H1 (cell line): Measurements from ENCODE around the gene SH3BGRL3. TPM values are rescaled to one million over a fixed set of nuclear protein-coding genes. Genes with fewer than 3 reads are reported as not detected.
A peak's percentile ranks its signal among the peaks of the same experiment; 100 is the strongest.

Experiments used
- CTCF ChIA-PET: fragments of 300-600 bp; sonication (Branson Sonifier 250); formaldehyde crosslinking; loops from one replicate; lab custom pipeline; 2021; ENCODE audit not compliant: partially characterized antibody; lab: Charles Lee
- POLR2A ChIA-PET: fragments of 300-600 bp; sonication (Branson Sonifier 250); formaldehyde crosslinking; loops from one replicate; lab custom pipeline; 2021; ENCODE audit warnings: inconsistent platforms; ENCODE audit not compliant: partially characterized antibody; lab: Charles Lee
- DNase-seq, 2 experiments: peaks; one replicate each; pipeline versions ENCODE4 v3.0.0 to v3.0.0-alpha.2; 2010 to 2022; ENCODE audit warnings: low spot score in 2 of 2, low read depth in 1 of 2, mixed read lengths in 1 of 2
- FAIRE-seq: peaks from 2 replicates; lab custom pipeline; 2011; peaks lifted over from hg19 to GRCh38; lab: Jason Lieb, UNC
- H2AFZ ChIP-seq: 2 replicates; pipeline ENCODE4 v1.8.1; 2012; ENCODE audit warnings: low read length, inconsistent platforms
- H2AK5ac ChIP-seq: 2 replicates; pipeline ENCODE4 v1.6.1; 2013; ENCODE audit warnings: low read depth, low read length
- H2BK120ac ChIP-seq: replicated peaks from 2 replicates; pipeline ENCODE3; 2013; ENCODE audit warnings: low read depth, low read length, inconsistent platforms
- H2BK12ac ChIP-seq: 2 replicates; pipeline ENCODE4 v1.6.1; 2013; ENCODE audit warnings: low read depth, low read length
- H2BK15ac ChIP-seq: 2 replicates; pipeline ENCODE4 v1.6.1; 2013; ENCODE audit warnings: low read length
- H2BK20ac ChIP-seq: 2 replicates; pipeline ENCODE4 v1.6.1; 2013; ENCODE audit warnings: low read length
- H2BK5ac ChIP-seq: 2 replicates; pipeline ENCODE4 v1.6.1; 2013; ENCODE audit warnings: low read depth, low read length
- H3K14ac ChIP-seq: 2 replicates; pipeline ENCODE4 v1.6.1; 2013; ENCODE audit warnings: inconsistent platforms; ENCODE audit not compliant: insufficient read length
- H3K18ac ChIP-seq: 2 replicates; pipeline ENCODE4 v1.6.1; 2013; ENCODE audit warnings: low read length; ENCODE audit errors: extremely low read depth
- H3K23ac ChIP-seq: 2 replicates; pipeline ENCODE4 v1.6.1; 2013; ENCODE audit warnings: inconsistent platforms; ENCODE audit not compliant: insufficient read length
- H3K23me2 ChIP-seq: 2 replicates; pipeline ENCODE4 v1.6.1; 2013; ENCODE audit warnings: low read depth, low read length
- H3K27ac ChIP-seq: 2 replicates; pipeline ENCODE4 v1.6.1; 2011; ENCODE audit warnings: low read depth, low read length, inconsistent platforms
- H3K27me3 ChIP-seq, 4 experiments: replicated peaks in 1 of 4; 1 replicate in 1 of 4; 2 replicates in 3 of 4; pipeline versions ENCODE4 v1.6.1 to v1.8.1; 2011 to 2013; ENCODE audit warnings: low read length in 3 of 4, mild to moderate bottlenecking in 3 of 4, inconsistent platforms in 2 of 4, mixed read lengths in 2 of 4, moderate library complexity in 1 of 4; ENCODE audit not compliant: control insufficient read depth in 3 of 4, insufficient read depth in 3 of 4; ENCODE audit errors: extremely low read depth in 1 of 4
- H3K36me3 ChIP-seq, 4 experiments: 2 replicates each; pipeline versions ENCODE4 v1.6.1 to v1.8.1; 2011 to 2013; ENCODE audit warnings: mild to moderate bottlenecking in 4 of 4, low read length in 3 of 4, moderate library complexity in 2 of 4, control low read depth in 1 of 4, inconsistent platforms in 1 of 4; ENCODE audit not compliant: insufficient read depth in 4 of 4, control insufficient read depth in 2 of 4
- H3K4ac ChIP-seq: replicated peaks from 2 replicates; pipeline ENCODE3; 2013; ENCODE audit warnings: low read length, low read depth, mixed read lengths, inconsistent platforms; ENCODE audit not compliant: insufficient read length
- H3K4me1 ChIP-seq, 4 experiments: replicated peaks in 1 of 4; 1 replicate in 1 of 4; 2 replicates in 3 of 4; pipeline versions ENCODE4 v1.6.1 to v1.8.1; 2011 to 2013; ENCODE audit warnings: low read length in 3 of 4, inconsistent platforms in 2 of 4, mixed read lengths in 1 of 4; ENCODE audit not compliant: insufficient read depth in 4 of 4, control insufficient read depth in 3 of 4
- H3K4me2 ChIP-seq, 2 experiments: 2 replicates each; pipeline versions ENCODE4 v1.6.1 to v1.8.1; 2011 to 2013; ENCODE audit warnings: low read depth in 2 of 2, low read length in 2 of 2, control low read depth in 1 of 2, inconsistent platforms in 1 of 2, mild to moderate bottlenecking in 1 of 2; ENCODE audit not compliant: insufficient read depth in 1 of 2
- H3K4me3 ChIP-seq, 4 experiments: fragments of 200-600, 300-600 bp in 1 of 4; sonication (generic), shearing (Covaris generic), sonication (Bioruptor Twin) in 1 of 4; 2 replicates each; pipeline versions ENCODE4 v1.5.1 to v1.8.1; 2011 to 2016; ENCODE audit warnings: low read length in 4 of 4, low read depth in 3 of 4, control low read depth in 2 of 4, inconsistent platforms in 2 of 4, mild to moderate bottlenecking in 2 of 4, mixed read lengths in 1 of 4, moderate library complexity in 1 of 4; ENCODE audit not compliant: insufficient read depth in 2 of 4; ENCODE audit errors: extremely low read depth in 1 of 4
- H3K56ac ChIP-seq: replicated peaks from 2 replicates; pipeline ENCODE3; 2013; ENCODE audit warnings: low read depth, mild to moderate bottlenecking, mixed read lengths, low read length, inconsistent platforms; ENCODE audit not compliant: insufficient read length
- H3K79me1 ChIP-seq: 2 replicates; pipeline ENCODE4 v1.6.1; 2013; ENCODE audit warnings: low read depth, low read length, control low read depth
- H3K79me2 ChIP-seq, 2 experiments: 2 replicates each; pipeline versions ENCODE4 v1.6.1 to v1.8.1; 2012 to 2013; ENCODE audit warnings: low read length in 2 of 2, mild to moderate bottlenecking in 2 of 2, inconsistent platforms in 1 of 2; ENCODE audit not compliant: insufficient read depth in 2 of 2, control insufficient read depth in 1 of 2
- H3K9ac ChIP-seq, 4 experiments: replicated peaks in 1 of 4; 1 replicate in 1 of 4; 2 replicates in 3 of 4; pipeline versions ENCODE4 v1.6.1 to v1.8.1; 2011 to 2013; ENCODE audit warnings: low read depth in 3 of 4, low read length in 3 of 4, control low read depth in 2 of 4, mild to moderate bottlenecking in 2 of 4, moderate library complexity in 2 of 4, inconsistent platforms in 1 of 4; ENCODE audit errors: extremely low read depth in 1 of 4
- H3K9me3 ChIP-seq, 2 experiments: 2 replicates each; pipeline versions ENCODE4 v1.6.1 to v1.8.1; 2012 to 2013; ENCODE audit warnings: mild to moderate bottlenecking in 2 of 2, moderate library complexity in 2 of 2, control low read depth in 1 of 2, inconsistent platforms in 1 of 2, low read depth in 1 of 2, low read length in 1 of 2, mixed read lengths in 1 of 2; ENCODE audit not compliant: insufficient read depth in 2 of 2
- H4K20me1 ChIP-seq, 2 experiments: replicated peaks in 1 of 2; 2 replicates each; pipeline versions ENCODE3 to v1.8.1; 2011 to 2013; ENCODE audit warnings: inconsistent platforms in 2 of 2, low read length in 2 of 2, mild to moderate bottlenecking in 1 of 2; ENCODE audit not compliant: insufficient read depth in 2 of 2, control insufficient read depth in 1 of 2
- H4K5ac ChIP-seq: 2 replicates; pipeline ENCODE4 v1.6.1; 2013; ENCODE audit warnings: low read length, low read depth, mixed read lengths, inconsistent platforms; ENCODE audit not compliant: insufficient read length
- H4K8ac ChIP-seq: 2 replicates; pipeline ENCODE4 v1.8.0; 2013; ENCODE audit warnings: mild to moderate bottlenecking, moderate library complexity, low read length, inconsistent platforms; ENCODE audit not compliant: insufficient read depth; ENCODE audit errors: extremely low read depth
- H4K91ac ChIP-seq: replicated peaks from 2 replicates; pipeline ENCODE3; 2013; ENCODE audit warnings: low read length, mixed read lengths, inconsistent platforms; ENCODE audit not compliant: insufficient read length
- KDM4A ChIP-seq: IDR thresholded peaks from one replicate; pipeline ENCODE4 v1.7.1; 2012; ENCODE audit warnings: low read depth, mild to moderate bottlenecking, moderate library complexity, low read length, inconsistent platforms; ENCODE audit not compliant: severe bottlenecking
- RBBP5 ChIP-seq: IDR thresholded peaks from 2 replicates; pipeline ENCODE4 v1.7.1; 2012; ENCODE audit warnings: low read depth, mild to moderate bottlenecking, inconsistent platforms, low read length, moderate library complexity, borderline replicate concordance
- TBP ChIP-seq: IDR thresholded peaks from 2 replicates; pipeline ENCODE4 v1.6.1; 2011; ENCODE audit warnings: low read depth, low read length, improper control_type of control experiment
- TCF12 ChIP-seq: IDR thresholded peaks from 2 replicates; pipeline ENCODE4 v1.6.1; 2011; ENCODE audit warnings: low read depth, mild to moderate bottlenecking, low read length
- WGBS, 2 experiments: shearing (Covaris generic) in 1 of 2; methylation state at CpG; one replicate each; pipeline versions ENCODE4 v1.1.6 to v1.1.7; 2013 to 2015; ENCODE audit warnings: low lambda C conversion rate in 2 of 2, mixed read lengths in 2 of 2, inconsistent platforms in 1 of 2, low coverage in 1 of 2, missing lambda C conversion rate in 1 of 2; ENCODE audit not compliant: insufficient replicate concordance in 2 of 2, insufficient coverage in 1 of 2, insufficient read length in 1 of 2; ENCODE audit errors: extremely low coverage in 1 of 2, missing lambda C conversion rate in 1 of 2; 5-methylcytosine and 5-hydroxymethylcytosine counted together
- polyA plus RNA-seq, 7 experiments: library from polyadenylated mRNA; depleted of rRNA in 3 of 7; stranded (reverse) in 5 of 7; unstranded in 2 of 7; fragments of >200 nt in 5 of 7; fragments of 200-250 nt in 2 of 7; gene quantifications; 1 replicate in 5 of 7; 2 replicates in 1 of 7; 4 replicates in 1 of 7; pipeline versions ENCODE4 v1.2.1 to v1.2.3, GENCODE V29; 2011 to 2013; ENCODE audit warnings: missing spikeins in 2 of 7, mixed read lengths in 2 of 7
- total RNA-seq: library from RNA; stranded (reverse); fragmentation: NEBNext Ultra II Directional; extraction: Animal tissue kit (Norgen Biotek cat#: 25700); gene quantifications from 2 replicates; pipeline ENCODE4 v1.2.1, GENCODE V29; 2021

Gene SH3BGRL3
- total and polyA plus RNA-seq, 2 of the 8 experiments (the other 6 are each of a cell fraction or from before 2014, with no cell fraction given) = 77.8 to 107 TPM

DNA sequence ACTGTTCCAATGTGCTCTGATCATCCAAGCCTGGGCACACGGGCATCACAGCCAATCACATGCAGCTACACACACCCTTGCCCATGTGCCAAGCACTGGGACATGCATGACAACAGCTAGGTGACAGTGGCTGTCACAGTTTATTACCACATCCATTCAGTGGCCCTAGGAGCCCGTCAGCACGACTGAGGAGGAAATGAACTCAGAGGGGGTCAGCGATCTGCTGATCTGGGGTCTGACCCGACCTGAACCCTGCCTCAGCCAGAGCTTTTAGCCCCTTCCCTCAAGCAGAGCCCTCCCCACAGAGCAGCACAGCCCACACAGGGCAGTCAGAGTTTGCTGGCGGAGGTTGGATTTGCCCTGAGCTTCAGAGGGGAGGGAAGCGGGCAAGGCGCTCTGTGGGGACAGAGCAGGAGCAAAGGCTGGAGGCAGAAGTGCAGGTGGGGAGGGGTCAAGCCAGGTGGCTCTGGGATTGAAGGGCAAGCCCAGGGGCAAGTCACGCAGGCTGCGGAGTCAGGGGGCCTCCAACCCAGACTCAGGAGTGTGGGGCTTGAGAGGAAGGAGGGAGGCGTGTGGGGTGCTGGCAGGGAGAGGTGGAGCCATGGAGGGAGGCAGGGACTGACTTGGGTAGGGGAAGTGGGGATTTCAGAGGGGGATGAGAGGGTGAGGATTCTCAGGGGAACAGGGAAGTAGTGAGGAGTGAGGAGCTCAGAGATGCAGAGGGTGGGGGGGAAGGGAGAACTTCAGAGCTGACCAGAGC, 10.4 kb downstream of the SH3BGRL3 start:
- Histone ChIP-seq H3K27me3 (no peaks in the 10 kb centered on the region), H3K14ac (no peak overlapping the region), H3K79me1 (no peaks in the 10 kb centered on the region), H3K9ac (no peak overlapping the region), H2AK5ac (no peak overlapping the region), H4K5ac (no peak overlapping the region), H3K4me2 (peak overlapping the region; percentile 9 to 30; a peak in 2 of 4 replicates), H2BK120ac (no peak overlapping the region), H3K4me3 (no peak overlapping the region), H3K4me1 (peaks cover 0 to 27% (median 18%) of the 10 kb centered on the region in 4 experiments; a peak in 6 of 7 replicates), H3K23me2 (no peaks in the 10 kb centered on the region; the same call in 1 of the 2 replicates), H4K20me1 (peaks cover 0 to 2% of the 10 kb centered on the region in 2 experiments), H3K4ac (peak overlapping the region; percentile 4), H2AFZ (no peak overlapping the region), H3K18ac (peak overlapping the region; percentile 71), H2BK5ac (peak overlapping the region; percentile 81), H3K9me3 (no peaks in the 10 kb centered on the region), H4K91ac (peak overlapping the region; percentile 81), H2BK12ac (peak overlapping the region; percentile 96; the same call in 1 of the 2 replicates), H3K27ac (no peak overlapping the region), H2BK15ac (peak overlapping the region; percentile 92; the same call in 1 of the 2 replicates), H4K8ac (no peak overlapping the region), H3K79me2 (no peaks in the 10 kb centered on the region), H3K56ac (no peak overlapping the region), H3K36me3 (no peaks in the 10 kb centered on the region), H2BK20ac (peak overlapping the region; percentile 98), H3K23ac (no peak overlapping the region)
- ChIA-PET POLR2A (interaction anchor here (0.9 to 2.4 kb wide), 13 partner anchors 8 to 129 kb away, joined by 3 to 14 read pairs (median 4); partner anchors contain the start of genes CD52 and SH3BGRL3), CTCF (interaction anchor here (0.6 to 57.0 kb wide), 10 partner anchors 3 to 798 kb away, joined by 3 to 1530 read pairs (median 6); partner anchors contain the start of genes CD52, SH3BGRL3 and UBXN11)
- no peak for DNase-seq
- TF ChIP-seq TBP = no peak
- no peak for TF ChIP-seq TCF12
- no peak for TF ChIP-seq KDM4A
- TF ChIP-seq RBBP5 = no peak
- no peak for FAIRE-seq
- 59% methylated on average over 11 of the region's 11 CpGs; no CpG with 5 or more reads in 1 of the 2 experiments for WGBS, 2 experiments
